ENCODE data around the gene TRPM6. TPM values are rescaled to one million over a fixed set of nuclear protein-coding genes. Genes with fewer than 3 reads are reported as not detected.

TRPM6 gene
- total RNA-seq, 1 donor from 2014 or later: not detected

DNA sequence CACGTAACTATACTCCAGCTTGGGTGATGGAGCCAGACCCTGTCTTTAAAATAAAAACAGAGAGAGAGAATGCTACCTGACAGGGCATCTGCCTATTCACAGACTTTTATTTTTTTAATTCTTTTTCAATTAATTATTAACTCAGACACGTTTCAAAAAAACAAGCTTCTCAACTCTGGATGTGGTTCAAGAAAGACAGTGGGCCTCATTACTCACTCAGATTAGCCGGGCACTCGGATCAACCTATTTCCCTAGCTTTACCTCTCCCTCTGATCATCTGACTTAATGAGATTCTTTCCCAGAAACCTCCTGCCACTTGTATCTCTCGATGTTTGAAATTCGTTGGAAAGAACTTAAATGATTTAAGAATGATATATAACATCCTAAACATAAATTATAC lies 134.1 kb downstream of the TRPM6 start:
- H3K27me3 Mint-ChIP-seq (ENCODE audit: low read depth): no peaks in the 10 kb centered on the region

DNA sequence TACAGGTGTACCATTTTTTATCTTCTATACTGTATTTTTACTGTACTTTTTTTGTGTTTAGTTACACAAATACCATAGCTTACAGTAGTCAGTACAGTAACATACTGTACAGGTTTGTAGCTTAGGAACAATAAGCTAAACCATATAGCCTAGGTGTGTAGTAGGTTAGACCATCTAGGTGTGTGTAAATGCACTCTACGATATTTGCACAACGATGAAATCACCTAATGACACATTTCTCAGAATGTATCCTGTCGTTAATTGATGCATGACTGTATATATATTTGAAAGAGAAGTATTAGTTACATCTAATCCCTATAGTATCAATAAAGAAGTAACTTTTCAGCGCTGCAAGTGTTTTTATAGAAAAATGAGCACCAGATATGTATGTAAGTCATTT lies 138.8 kb downstream of the TRPM6 start:
- DNase-seq (ENCODE audit: low read depth, low spot score): no peak
- Mint-ChIP-seq H3K4me3 (no peak overlapping the region), H3K9me3 (no peaks in the 10 kb centered on the region), H3K36me3 (ENCODE audit: low read depth) (no peaks in the 10 kb centered on the region), H3K27me3 (ENCODE audit: low read depth) (peaks cover 2% of the 10 kb centered on the region), H3K4me1 (peaks cover under 1% of the 10 kb centered on the region), H3K27ac (ENCODE audit: unreplicated experiment) (no peak overlapping the region)
- TF ChIP-seq, protein P1, sequence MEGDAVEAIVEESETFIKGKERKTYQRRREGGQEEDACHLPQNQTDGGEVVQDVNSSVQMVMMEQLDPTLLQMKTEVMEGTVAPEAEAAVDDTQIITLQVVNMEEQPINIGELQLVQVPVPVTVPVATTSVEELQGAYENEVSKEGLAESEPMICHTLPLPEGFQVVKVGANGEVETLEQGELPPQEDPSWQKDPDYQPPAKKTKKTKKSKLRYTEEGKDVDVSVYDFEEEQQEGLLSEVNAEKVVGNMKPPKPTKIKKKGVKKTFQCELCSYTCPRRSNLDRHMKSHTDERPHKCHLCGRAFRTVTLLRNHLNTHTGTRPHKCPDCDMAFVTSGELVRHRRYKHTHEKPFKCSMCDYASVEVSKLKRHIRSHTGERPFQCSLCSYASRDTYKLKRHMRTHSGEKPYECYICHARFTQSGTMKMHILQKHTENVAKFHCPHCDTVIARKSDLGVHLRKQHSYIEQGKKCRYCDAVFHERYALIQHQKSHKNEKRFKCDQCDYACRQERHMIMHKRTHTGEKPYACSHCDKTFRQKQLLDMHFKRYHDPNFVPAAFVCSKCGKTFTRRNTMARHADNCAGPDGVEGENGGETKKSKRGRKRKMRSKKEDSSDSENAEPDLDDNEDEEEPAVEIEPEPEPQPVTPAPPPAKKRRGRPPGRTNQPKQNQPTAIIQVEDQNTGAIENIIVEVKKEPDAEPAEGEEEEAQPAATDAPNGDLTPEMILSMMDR (conservative IDR thresholded peaks at IDR 0.05): no peak

More for the DNA sequence above, 134.1 kb downstream of the TRPM6 start:
- TF ChIP-seq, protein P1 (conservative IDR thresholded peaks at IDR 0.05): no peak
- Mint-ChIP-seq H3K9me3 (no peaks in the 10 kb centered on the region), H3K27ac (ENCODE audit: unreplicated experiment) (no peak overlapping the region), H3K4me3 (no peak overlapping the region), H3K4me1 (no peaks in the 10 kb centered on the region), H3K36me3 (ENCODE audit: low read depth) (no peaks in the 10 kb centered on the region)
- no peak for DNase-seq (ENCODE audit: low read depth, low spot score)

DNA sequence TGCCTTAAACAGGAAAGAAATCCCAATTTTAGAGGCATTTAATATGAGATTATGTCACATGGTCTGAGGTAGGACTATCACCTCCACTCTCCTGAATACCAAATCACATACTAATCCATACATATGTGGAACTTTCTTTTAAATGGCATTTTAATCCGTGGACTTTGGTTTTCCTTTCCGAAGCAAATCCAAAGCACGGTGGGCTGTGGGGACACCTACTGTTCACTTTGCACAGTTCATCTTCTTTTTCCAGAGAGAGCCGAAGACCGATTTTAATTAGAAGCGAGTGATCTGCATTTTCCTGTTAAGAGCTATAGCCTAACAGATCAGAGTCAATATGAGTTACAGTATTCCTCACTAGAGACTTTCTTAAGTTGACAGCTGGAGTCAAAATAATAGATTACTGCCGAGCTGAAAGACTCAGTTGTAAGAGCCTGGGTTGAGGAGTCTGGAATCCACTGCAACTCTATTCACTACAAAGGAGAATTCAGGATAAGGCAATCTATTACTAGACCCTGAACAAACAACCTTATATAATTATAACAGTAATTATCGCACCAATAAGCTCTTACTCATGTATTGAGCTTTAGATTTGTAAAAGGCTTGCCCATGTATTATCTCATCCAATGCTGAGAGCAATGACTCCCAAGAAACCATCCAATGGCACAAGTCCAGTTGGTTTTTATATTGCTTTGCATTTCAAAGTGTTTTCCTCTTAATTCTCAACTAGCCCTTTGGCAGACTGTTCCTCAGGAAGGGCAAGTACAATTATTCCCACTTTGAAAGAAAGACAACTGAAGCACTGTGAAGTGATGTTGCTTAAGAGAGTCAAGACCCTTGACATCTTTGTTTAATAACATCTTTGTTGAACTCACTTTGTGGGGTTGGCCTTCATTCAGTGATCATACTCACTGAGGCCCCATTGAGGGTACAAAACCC lies 144.7 kb downstream of the TRPM6 start:
- no peak overlapping the region for H3K27ac Mint-ChIP-seq (ENCODE audit: unreplicated experiment)
- H3K4me3 Mint-ChIP-seq: no peak overlapping the region
- TF ChIP-seq, protein P1 (conservative IDR thresholded peaks at IDR 0.05): peak; percentile 80
- no peaks in the 10 kb centered on the region for H3K9me3 Mint-ChIP-seq
- H3K27me3 Mint-ChIP-seq (ENCODE audit: low read depth): peaks cover 4% of the 10 kb centered on the region
- peak; percentile 23 for DNase-seq (ENCODE audit: low read depth, low spot score)
- peaks cover 19% of the 10 kb centered on the region for H3K4me1 Mint-ChIP-seq
- H3K36me3 Mint-ChIP-seq (ENCODE audit: low read depth): no peaks in the 10 kb centered on the region

DNA sequence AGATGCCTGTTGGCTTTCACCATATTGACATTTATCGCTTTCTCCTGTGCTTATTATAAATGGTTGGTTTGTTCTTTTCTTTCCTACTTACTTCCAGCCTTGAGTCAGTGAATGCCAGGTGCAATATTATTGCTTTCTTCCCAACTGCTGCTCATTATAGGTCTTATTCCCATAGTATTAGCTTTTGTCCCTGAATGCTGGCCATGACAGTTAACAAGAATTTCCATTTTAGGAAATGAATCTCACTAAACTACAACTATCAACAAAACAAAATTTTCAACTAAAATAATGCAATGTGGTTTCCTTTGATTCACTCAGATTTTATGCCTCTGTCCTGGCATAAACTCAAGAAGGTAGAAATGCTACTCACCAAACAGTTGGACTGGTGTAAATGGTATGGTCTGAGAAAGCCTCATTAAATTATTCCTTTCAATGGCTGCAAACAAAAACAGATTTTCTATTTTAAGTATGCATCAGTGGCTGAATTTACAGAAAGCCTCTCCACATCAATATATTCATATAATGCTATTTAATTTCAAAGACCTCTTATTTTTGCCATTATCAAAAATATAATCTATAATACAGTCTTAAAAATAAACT lies 145.4 kb downstream of the TRPM6 start:
- H3K27ac Mint-ChIP-seq (ENCODE audit: unreplicated experiment): no peak overlapping the region
- peaks cover 4% of the 10 kb centered on the region for H3K27me3 Mint-ChIP-seq (ENCODE audit: low read depth)
- no peaks in the 10 kb centered on the region for H3K9me3 Mint-ChIP-seq
- H3K4me3 Mint-ChIP-seq: no peak overlapping the region
- peaks cover 19% of the 10 kb centered on the region for H3K4me1 Mint-ChIP-seq
- no peaks in the 10 kb centered on the region for H3K36me3 Mint-ChIP-seq (ENCODE audit: low read depth)
- DNase-seq (ENCODE audit: low read depth, low spot score): no peak
- TF ChIP-seq, protein P1 (conservative IDR thresholded peaks at IDR 0.05): no peak

DNA sequence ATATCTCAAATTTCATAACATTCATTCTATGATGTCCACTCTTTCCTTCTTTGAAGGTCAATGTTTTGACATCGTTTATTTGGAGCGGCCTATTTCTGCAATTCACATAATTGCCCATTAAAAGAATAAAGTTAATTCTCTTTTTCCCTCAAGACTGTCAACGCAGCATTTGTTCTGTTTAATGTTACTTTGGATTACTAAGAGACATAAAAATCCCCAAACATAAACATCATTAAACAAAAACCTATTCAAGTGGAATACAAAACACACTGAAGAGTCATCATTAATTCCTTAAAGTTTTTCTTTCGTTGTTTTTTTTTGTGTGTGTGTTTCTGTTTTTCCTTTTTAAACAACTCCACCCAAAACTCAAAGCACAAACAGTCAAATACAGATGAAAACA lies 151.1 kb downstream of the TRPM6 start:
- H3K36me3 Mint-ChIP-seq (ENCODE audit: low read depth): no peaks in the 10 kb centered on the region
- peaks cover 2% of the 10 kb centered on the region for H3K27me3 Mint-ChIP-seq (ENCODE audit: low read depth)
- no peaks in the 10 kb centered on the region for H3K4me1 Mint-ChIP-seq
- H3K27ac Mint-ChIP-seq (ENCODE audit: unreplicated experiment): no peak overlapping the region
- H3K9me3 Mint-ChIP-seq: no peaks in the 10 kb centered on the region
- TF ChIP-seq, protein P1 (conservative IDR thresholded peaks at IDR 0.05): no peak
- no peak for DNase-seq (ENCODE audit: low read depth, low spot score)
- no peak overlapping the region for H3K4me3 Mint-ChIP-seq
